ENCODE measurements around the gene KNCN. TPM values are rescaled to one million over a fixed set of nuclear protein-coding genes. Genes with fewer than 3 reads are reported as not detected.

The KNCN gene
- total RNA-seq, 2 experiments from 2014 or later: not detected

DNA sequence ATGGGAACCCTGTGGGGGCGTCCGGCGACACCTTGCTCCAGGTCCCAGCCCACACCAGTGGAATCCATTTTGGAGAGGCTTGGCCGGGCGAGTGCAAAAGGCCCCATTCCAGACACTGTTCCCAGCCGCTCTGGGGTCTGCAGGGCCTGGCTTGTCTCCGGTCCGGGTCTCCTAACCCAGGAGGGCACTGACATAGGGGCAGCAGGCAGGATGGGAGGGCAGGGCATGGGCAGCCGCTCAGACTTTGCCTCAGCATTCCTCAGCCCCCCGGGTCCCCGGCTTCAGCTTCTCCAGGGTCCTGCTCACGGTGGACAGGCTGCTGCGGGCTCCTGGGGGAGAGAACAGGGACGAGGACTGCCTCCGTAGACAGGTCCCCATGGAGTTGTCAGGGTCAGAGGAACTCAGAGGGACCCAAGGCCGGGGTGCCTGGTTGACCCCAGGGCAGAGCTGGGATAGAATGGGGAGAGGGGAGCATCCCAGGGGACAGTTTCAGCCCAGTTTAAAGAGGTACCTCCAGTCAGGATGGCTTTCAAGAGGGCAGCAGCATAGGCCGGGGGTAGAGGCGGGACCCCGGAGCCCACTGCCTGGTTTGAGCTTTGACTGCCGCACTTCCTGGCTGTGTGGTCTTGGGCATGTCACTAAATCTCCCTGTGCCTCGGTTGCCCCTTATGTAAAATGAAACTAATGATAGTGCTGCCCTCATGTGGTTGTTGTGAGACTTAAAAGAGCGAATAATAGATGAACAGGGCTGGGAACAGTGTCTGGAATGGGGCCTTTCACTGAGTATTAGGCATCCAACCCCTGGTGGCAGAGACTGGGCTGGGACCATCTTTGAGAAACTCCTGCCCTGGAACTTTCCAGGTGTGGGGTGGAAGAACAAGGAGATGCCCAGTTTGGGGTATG is 3.7 kb downstream of the KNCN start:
- POLR2A ChIA-PET: no interaction called here
- CTCF ChIA-PET: interaction anchor here (0.6 to 3.3 kb wide), 10 partner anchors 8 to 101 kb away, joined by 3 to 14 read pairs (median 4); a partner anchor contains a TSS

DNA sequence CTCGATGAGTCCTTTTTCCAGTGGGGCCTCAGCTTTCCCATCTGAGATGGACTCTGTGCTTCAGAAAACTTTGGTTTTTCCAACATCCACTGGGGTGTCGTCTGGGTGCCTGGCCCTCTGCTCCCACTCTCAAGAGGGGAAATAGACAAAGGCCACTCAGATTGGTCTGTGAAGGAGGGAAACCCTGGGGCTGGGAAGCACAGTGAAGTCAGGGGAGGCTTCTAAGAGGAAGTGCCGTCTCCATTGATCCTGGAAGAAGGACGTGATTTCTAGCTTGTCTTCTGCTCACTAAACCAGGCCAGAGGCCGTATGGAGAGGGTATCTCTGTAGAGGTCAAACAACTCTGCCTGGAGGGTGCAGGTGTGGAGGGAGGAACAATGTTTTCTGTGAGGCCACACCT is 5.2 kb downstream of the KNCN start:
- ChIA-PET POLR2A (no interaction called here), CTCF (interaction anchor here (3.3 kb wide), 1 partner anchor 11 kb away, joined by 14 read pairs; a partner anchor contains a TSS)

- ChIA-PET CTCF (interaction anchor here (3.3 kb wide), 1 partner anchor 11 kb away, joined by 14 read pairs; a partner anchor contains a TSS), POLR2A (no interaction called here)
Measured at GRCh38 chr1:46545784-46546183, 5.7 kb downstream of the KNCN start.

- ChIA-PET POLR2A (no interaction called here), CTCF (interaction anchor here (0.7 kb wide), 1 partner anchor 8 kb away, joined by 3 read pairs; no protein-coding TSS in a partner anchor)
Measured at GRCh38 chr1:46544561-46545240, 6.7 kb downstream of the KNCN start.

DNA sequence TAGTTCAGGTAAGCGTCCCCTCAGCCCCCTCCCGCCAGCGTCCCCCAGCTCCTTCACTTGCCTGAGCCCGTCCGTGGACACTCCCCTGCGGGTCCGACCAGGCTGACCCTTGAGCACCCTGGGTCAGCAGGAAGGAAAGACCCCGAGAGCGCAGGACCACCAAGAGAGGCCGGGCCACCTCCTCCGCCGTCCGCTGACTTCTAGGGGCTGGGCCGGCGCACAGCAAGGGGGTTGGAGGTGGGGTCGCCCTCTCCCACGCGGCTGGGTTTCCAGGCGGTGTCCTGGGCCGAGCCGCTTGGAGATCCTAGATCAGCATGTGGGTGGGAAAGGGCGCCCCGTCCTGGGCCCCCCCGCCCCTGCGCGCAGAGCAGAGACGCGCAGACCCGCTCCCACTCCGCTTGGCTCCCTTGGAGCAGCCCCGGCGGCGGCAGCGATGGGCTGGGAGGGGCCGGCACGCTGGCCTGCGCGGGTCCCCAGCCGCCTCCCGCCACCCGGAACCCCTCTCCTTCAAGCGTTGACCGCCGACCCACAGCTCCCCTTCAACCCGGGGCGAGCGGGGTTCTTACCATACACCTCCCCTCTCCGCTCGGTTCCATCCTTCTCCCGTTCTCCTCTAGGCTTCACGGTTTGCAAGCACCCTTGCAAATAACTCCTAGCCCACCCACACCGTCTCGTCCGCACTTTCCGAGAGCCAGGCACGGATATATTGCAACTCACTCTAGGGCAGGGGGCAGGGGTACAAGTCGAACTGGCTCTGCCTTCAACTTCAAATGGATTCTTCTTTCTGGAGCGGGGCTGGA is 7.5 kb downstream of the KNCN start:
- POLR2A ChIA-PET: no interaction called here
- CTCF ChIA-PET: interaction anchor here (0.6 to 0.7 kb wide), 3 partner anchors 7 to 96 kb away, joined by 3 to 4 read pairs (median 3); no protein-coding TSS in a partner anchor

GRCh38 chr1:46543382-46543760 is 8.1 kb downstream of the KNCN start:
- POLR2A ChIA-PET: no interaction called here
- CTCF ChIA-PET: interaction anchor here (1.5 kb wide), 1 partner anchor 10 kb away, joined by 7 read pairs; no protein-coding TSS in a partner anchor

- ChIA-PET POLR2A (no interaction called here), CTCF (interaction anchor here (1.2 kb wide), 1 partner anchor 8 kb away, joined by 4 read pairs; no protein-coding TSS in a partner anchor)
Measured at GRCh38 chr1:46539972-46540371, 11.5 kb downstream of the KNCN start.

DNA sequence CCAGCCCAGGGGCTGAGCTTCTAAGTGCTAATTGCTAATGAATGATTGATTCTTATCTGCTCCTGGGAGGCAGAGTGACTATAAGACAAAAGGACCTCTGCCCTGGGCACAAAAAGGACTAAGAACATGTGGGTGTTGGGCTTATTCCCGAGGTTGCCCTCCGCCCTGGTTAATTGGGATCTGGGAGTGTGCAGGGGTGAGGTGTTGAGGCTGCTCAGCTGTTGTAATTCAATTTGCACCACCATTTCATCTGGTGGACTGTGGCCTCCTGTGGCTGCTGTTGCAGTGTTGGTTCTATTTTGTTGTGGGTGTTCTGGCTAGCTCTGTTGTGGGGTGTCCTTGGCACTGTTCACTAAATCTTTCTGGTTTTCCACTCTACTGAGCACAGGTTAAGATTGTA is 13.3 kb downstream of the KNCN start:
- ChIA-PET CTCF (interaction anchor here (1.5 to 4.8 kb wide), 2 partner anchors 10 to 61 kb away, joined by 6 to 22 read pairs; no protein-coding TSS in a partner anchor), POLR2A (no interaction called here)

DNA sequence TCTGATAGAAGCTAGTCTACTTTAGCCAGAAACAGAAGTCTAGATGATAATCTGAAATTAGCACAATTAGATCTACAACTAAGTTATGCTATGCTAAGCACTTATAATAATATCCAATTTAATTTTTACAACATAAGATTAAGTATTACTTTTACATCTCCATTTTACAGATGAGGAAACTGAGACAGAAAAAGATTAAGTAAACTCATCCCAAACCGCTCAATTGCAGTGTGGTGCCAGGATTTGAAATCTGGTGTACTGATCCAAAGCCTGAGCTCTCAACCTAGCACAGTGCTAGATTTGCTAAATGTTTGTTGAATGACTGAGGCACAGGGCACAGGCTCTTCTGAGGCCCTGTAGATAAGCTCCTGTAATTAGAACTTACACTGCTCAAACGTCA is 13.8 kb downstream of the KNCN start:
- POLR2A ChIA-PET: no interaction called here
- CTCF ChIA-PET: interaction anchor here (1.5 to 4.8 kb wide), 2 partner anchors 9 to 61 kb away, joined by 6 to 22 read pairs; no protein-coding TSS in a partner anchor

DNA sequence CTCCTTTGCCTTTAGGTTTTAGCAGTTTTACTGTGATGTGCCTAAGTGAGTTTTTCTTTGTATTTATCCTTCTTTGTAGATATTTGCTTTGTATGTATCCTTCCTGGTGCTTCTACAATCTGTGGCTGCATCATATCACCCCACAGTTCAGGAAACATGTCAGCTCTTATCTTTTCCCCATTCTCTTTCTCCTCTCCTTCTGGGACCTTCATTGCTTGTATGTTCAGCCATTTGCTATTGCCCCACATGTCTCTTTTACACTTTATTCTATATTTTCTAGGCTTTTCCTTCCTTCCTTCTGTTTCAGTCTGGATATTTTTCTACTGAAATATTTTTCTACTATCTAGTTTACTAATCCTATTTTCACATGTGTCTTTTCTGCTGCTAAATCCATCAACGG is 14.9 kb downstream of the KNCN start:
- POLR2A ChIA-PET: no interaction called here
- CTCF ChIA-PET: interaction anchor here (0.6 to 4.8 kb wide), 2 partner anchors 8 to 60 kb away, joined by 3 to 22 read pairs; no protein-coding TSS in a partner anchor

DNA sequence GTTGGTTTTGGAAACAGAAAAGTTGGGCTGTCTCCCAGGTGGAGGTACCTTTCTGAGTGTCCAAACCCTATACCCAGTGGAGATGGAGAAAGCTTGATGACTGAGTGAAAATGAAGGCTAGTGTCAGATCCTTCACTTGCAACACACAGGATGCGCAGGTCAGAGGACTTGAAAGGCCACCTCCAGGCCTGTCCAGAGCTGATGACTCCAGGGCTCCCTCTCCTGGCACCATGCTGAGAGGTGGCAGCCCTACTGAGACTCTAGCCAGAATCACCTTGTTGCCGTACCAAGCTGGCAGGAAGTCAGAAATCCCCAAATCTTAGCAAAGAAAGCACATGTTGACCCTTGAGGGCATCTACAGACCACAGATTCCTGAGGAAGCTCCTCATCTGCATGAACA is 16.4 kb downstream of the KNCN start:
- CTCF ChIA-PET: interaction anchor here (0.9 to 4.8 kb wide), 12 partner anchors 11 to 189 kb away, joined by 3 to 22 read pairs (median 4); no protein-coding TSS in a partner anchor
- POLR2A ChIA-PET: no interaction called here

GRCh38 chr1:46533179-46533864 is 18.1 kb downstream of the KNCN start:
- ChIA-PET CTCF (interaction anchor here (0.5 to 4.8 kb wide), 12 partner anchors 9 to 192 kb away, joined by 3 to 22 read pairs (median 7); no protein-coding TSS in a partner anchor), POLR2A (no interaction called here)

DNA sequence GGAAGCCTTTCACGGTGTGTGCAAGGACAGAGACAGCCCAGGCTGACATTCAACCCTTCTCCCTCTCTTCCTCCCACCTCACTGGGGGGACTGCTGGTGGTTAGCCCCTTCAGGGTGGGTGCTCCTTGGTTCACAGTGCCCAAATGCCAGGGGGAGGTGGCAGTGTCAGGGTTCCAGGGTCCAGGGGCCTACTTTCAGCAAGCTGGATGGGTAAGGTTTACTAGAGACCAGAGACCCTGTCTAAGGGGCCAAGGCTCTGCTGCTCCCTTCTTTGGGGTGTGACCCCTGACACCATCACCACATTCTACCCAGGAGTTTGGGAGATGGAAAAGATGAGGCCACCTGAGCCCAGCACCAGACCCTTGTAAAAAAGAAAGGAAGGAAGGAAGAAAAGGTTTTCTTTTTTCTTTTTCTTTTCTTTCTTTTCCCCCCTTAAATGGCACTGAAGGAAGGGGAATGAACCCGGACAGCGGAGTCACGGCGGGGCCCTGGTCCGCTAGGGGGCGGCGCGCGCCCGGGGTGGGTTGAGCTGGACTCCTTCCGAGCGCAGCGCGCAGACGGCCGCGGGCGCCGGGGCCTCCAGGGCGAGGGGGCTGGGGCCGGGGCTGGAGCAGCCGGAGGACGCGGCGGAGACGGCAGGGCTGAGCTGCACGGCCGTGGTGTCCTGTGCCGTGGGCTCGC is 18.8 kb downstream of the KNCN start:
- ChIA-PET POLR2A (interaction anchor here (0.5 to 0.6 kb wide), 2 partner anchors 31 to 91 kb away, joined by 3 read pairs; no protein-coding TSS in a partner anchor), CTCF (interaction anchor here (0.5 to 2.1 kb wide), 12 partner anchors 10 to 192 kb away, joined by 3 to 8 read pairs (median 6); no protein-coding TSS in a partner anchor)

DNA sequence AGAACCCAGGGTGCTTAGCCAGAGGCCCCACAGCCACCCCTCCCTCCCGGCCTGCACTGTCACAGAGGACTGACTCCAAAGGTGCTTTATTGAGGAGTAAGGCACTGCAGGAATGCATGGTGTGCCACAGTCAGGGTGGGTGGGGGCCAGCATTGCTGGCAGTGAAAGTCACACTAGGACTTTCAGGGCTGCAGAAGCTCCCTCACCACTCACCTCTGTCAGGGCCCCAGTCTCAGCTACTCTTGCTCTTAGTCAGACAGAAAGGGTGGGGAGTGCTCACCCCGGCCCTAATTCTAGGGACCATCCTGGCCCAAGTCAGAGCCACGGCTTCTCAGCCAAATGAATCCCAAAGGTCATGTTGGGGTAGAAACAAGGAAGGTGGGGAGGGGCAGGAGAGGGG is 19.4 kb downstream of the KNCN start:
- ChIA-PET CTCF (interaction anchor here (0.9 to 2.0 kb wide), 8 partner anchors 10 to 93 kb away, joined by 3 to 8 read pairs (median 6); no protein-coding TSS in a partner anchor), POLR2A (interaction anchor here (0.6 kb wide), 1 partner anchor 30 kb away, joined by 3 read pairs; no protein-coding TSS in a partner anchor)

GRCh38 chr1:46530791-46531409 is 20.5 kb downstream of the KNCN start:
- ChIA-PET CTCF (interaction anchor here (1.1 to 4.7 kb wide), 4 partner anchors 17 to 84 kb away, joined by 3 to 48 read pairs (median 16); no protein-coding TSS in a partner anchor), POLR2A (interaction anchor here (0.9 kb wide), 1 partner anchor 9 kb away, joined by 3 read pairs; no protein-coding TSS in a partner anchor)

GRCh38 chr1:46530311-46530710 is 21.1 kb downstream of the KNCN start:
- CTCF ChIA-PET: interaction anchor here (1.1 to 4.7 kb wide), 4 partner anchors 17 to 83 kb away, joined by 3 to 48 read pairs (median 16); no protein-coding TSS in a partner anchor
- POLR2A ChIA-PET: no interaction called here

DNA sequence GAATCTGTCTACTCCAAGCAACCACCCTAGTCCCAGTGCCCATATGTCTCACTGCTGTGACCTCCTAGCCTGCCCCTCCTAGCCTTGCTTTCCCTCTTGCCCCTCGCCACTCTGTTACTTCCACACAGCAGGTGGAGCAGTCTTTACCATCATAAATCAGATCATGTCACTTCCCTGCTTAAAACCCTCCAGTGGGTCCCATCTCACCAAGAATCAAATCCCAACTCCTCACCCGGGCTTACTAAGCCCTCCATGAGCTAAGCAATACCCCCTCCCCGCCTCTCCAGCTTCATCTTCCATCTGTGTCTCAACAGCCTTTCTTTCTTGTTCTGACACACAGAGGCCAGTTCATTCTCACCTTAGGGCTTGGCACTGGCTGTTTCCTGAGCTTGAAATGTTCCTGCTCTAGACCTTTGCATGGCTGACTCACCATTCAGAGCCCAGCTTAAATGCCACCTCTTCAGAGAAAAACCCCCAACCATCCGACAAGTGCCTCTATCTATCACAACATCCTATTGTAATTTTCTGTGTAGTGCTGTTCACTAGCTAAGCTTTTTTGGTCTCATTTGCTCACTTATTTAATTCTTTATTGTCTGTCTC is 22.3 kb downstream of the KNCN start:
- POLR2A ChIA-PET: no interaction called here

More for the DNA sequence above, 22.3 kb downstream of the KNCN start:
- CTCF ChIA-PET: interaction anchor here (1.0 to 4.7 kb wide), 7 partner anchors 9 to 82 kb away, joined by 3 to 48 read pairs (median 10); no protein-coding TSS in a partner anchor

All from activated CD8-positive, alpha-beta memory T cell treated with anti-CD3 and anti-CD28 coated beads for 36 hours (primary cell).